KMS-11 (cell line): ENCODE data around the gene SPC24.

Source experiments
- H2AFZ ChIP-seq: fragments of 200-600 bp; sonication (generic); 2 replicates; pipeline ENCODE4 v1.6.1; 2016; ENCODE audit warnings: antibody characterized with exemption, mixed run types, low read depth
- H3K27ac ChIP-seq: fragments of 200-600 bp; sonication (generic); 2 replicates; pipeline ENCODE4 v1.6.1; 2016; ENCODE audit warnings: mild to moderate bottlenecking, mixed run types
- H3K27me3 ChIP-seq: fragments of 200-600 bp; sonication (generic); 2 replicates; pipeline ENCODE4 v1.6.1; 2017; ENCODE audit warnings: mild to moderate bottlenecking, low read depth, mixed run types, moderate library complexity; ENCODE audit not compliant: insufficient read depth
- H3K36me3 ChIP-seq: fragments of 200-600 bp; sonication (generic); 2 replicates; pipeline ENCODE4 v1.6.1; 2017; ENCODE audit warnings: mild to moderate bottlenecking, mixed run types; ENCODE audit not compliant: insufficient read depth
- H3K4me1 ChIP-seq: fragments of 200-600 bp; sonication (generic); 2 replicates; pipeline ENCODE4 v1.6.1; 2016; ENCODE audit warnings: mild to moderate bottlenecking, low read depth, mixed run types; ENCODE audit not compliant: poor library complexity, severe bottlenecking
- H3K4me2 ChIP-seq: fragments of 200-600 bp; sonication (generic); 2 replicates; pipeline ENCODE4 v1.7.0; 2016; ENCODE audit warnings: mild to moderate bottlenecking, mixed run types
- H3K4me3 ChIP-seq: fragments of 200-600 bp; sonication (generic); IDR thresholded peaks from 2 replicates; pipeline ENCODE4 v1.6.1; 2017; ENCODE audit warnings: low read depth, low read length, mixed read lengths; ENCODE audit not compliant: insufficient read depth
- H3K79me2 ChIP-seq: fragments of 200-600 bp; sonication (generic); 2 replicates; pipeline ENCODE4 v1.6.1; 2016; ENCODE audit warnings: low read depth, mixed run types; ENCODE audit not compliant: insufficient read depth
- H3K9ac ChIP-seq: fragments of 200-600 bp; sonication (generic); 2 replicates; pipeline ENCODE4 v1.6.1; 2016; ENCODE audit warnings: mild to moderate bottlenecking, mixed run types
- H4K20me1 ChIP-seq: fragments of 200-600 bp; sonication (generic); 2 replicates; pipeline ENCODE4 v1.6.1; 2016; ENCODE audit warnings: mild to moderate bottlenecking, mixed run types; ENCODE audit not compliant: insufficient read depth
- TF ChIP-seq, protein P1 (sequence below): fragments of 200-600 bp; sonication (generic); conservative IDR thresholded peaks from 2 replicates; pipeline ENCODE4 v1.6.1; 2017; ENCODE audit warnings: low read depth, mild to moderate bottlenecking, antibody characterized with exemption, low read length, moderate library complexity, mixed read lengths

Gene SPC24

DNA sequence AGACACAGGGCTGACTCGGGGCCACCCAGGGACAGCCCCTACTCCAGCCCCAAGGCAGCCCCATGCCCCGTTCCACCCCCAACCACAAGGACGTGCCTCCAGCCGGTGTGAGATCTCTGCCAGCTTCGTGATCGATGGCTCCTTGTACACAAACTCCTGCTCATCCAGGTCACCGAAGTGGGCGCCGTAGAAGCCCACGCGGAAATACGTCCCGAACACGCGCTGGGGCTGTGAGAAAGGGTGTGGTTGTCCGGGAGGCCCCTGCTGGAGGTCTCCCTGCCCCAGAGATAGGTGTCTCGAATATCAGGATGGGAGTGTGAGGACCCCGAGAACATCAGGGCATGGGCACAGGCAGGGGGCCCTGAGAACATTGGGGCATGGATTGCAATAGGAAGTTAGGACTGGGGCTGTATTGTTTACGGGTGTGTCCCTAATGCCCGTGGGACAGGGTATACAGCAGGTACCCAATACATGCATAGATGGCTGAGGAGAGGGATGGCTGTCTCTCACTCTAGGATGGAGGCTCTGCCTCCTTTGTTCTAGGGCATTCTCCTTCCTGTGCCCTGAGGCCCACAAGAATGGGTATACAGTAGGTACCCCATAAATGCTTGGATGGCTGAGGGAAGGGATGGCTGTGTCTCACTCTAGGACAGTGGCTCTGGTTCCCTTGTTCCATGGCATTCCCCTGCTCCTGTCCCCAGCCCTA is 47.1 kb upstream of the SPC24 start:
- H3K4me1 ChIP-seq, result peaks cover 6% of the 10 kb centered on the region
- no peak overlapping the region for H3K4me3 ChIP-seq
- TF ChIP-seq, protein P1, sequence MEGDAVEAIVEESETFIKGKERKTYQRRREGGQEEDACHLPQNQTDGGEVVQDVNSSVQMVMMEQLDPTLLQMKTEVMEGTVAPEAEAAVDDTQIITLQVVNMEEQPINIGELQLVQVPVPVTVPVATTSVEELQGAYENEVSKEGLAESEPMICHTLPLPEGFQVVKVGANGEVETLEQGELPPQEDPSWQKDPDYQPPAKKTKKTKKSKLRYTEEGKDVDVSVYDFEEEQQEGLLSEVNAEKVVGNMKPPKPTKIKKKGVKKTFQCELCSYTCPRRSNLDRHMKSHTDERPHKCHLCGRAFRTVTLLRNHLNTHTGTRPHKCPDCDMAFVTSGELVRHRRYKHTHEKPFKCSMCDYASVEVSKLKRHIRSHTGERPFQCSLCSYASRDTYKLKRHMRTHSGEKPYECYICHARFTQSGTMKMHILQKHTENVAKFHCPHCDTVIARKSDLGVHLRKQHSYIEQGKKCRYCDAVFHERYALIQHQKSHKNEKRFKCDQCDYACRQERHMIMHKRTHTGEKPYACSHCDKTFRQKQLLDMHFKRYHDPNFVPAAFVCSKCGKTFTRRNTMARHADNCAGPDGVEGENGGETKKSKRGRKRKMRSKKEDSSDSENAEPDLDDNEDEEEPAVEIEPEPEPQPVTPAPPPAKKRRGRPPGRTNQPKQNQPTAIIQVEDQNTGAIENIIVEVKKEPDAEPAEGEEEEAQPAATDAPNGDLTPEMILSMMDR, result no peak
- no peaks in the 10 kb centered on the region for H3K36me3 ChIP-seq
- H4K20me1 ChIP-seq, result no peaks in the 10 kb centered on the region
- H2AFZ ChIP-seq, result no peak overlapping the region
- H3K27me3 ChIP-seq, result peaks cover 22% of the 10 kb centered on the region; the same call in 1 of the 2 replicates
- H3K79me2 ChIP-seq, result no peaks in the 10 kb centered on the region
- no peak overlapping the region for H3K27ac ChIP-seq
- H3K9ac ChIP-seq, result no peak overlapping the region
- no peak overlapping the region for H3K4me2 ChIP-seq

DNA sequence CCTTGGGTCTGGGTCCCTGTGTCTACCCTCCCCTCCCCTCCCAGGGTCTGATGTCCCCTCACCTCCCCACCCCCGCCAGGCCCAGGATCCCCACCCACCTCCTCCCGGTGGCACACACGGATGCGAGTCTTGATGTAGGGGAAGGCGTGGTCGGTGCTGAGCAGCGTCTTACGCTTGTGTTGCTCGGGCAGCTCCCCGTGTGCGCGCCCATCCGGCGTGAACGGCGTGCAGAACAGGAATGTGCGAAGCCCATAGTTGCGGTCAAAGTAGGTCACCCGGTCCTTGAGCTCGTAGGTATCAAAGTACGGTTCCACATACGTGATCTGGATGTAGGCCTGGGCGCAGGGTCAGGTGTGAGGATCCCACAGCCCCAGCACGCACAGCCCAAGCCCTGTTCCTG is 46.2 kb upstream of the SPC24 start:
- no peak overlapping the region for H2AFZ ChIP-seq
- H3K79me2 ChIP-seq, result no peaks in the 10 kb centered on the region
- peaks cover 15% of the 10 kb centered on the region; the same call in 1 of the 2 replicates for H3K27me3 ChIP-seq
- H3K4me3 ChIP-seq, result no peak overlapping the region
- no peak overlapping the region for H3K9ac ChIP-seq
- TF ChIP-seq, protein P1, result no peak
- H3K36me3 ChIP-seq, result no peaks in the 10 kb centered on the region
- H3K27ac ChIP-seq, result no peak overlapping the region
- no peak overlapping the region for H3K4me2 ChIP-seq
- no peaks in the 10 kb centered on the region for H4K20me1 ChIP-seq
- peaks cover 6% of the 10 kb centered on the region for H3K4me1 ChIP-seq

DNA sequence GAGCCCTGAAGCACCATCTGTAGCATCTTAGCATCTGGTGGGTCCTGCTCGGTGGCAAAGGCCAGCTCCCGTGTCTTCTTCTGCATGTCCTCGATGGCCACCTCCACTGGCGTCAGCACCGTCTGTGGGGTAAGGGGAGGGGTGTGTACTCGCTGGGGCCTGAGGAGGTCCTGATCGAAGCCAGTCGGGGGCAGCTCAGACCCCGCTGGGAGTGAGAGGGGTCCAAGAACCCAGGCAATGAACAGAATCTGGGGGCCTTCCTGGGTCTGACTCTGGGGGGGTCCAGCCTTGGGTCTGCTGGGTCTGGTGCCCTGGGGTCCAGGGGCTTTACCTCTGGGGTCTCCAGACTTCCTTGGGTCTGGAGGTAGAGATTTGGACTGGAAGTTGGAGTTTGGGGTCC is 45.3 kb upstream of the SPC24 start:
- Histone ChIP-seq H3K27me3 (peaks cover 12% of the 10 kb centered on the region; the same call in 1 of the 2 replicates), H3K4me2 (no peak overlapping the region), H3K4me3 (no peak overlapping the region), H3K79me2 (no peaks in the 10 kb centered on the region), H3K4me1 (peaks cover 6% of the 10 kb centered on the region), H3K27ac (no peak overlapping the region), H4K20me1 (no peaks in the 10 kb centered on the region), H3K9ac (no peak overlapping the region), H3K36me3 (no peaks in the 10 kb centered on the region), H2AFZ (no peak overlapping the region)
- TF ChIP-seq, protein P1, result no peak

DNA sequence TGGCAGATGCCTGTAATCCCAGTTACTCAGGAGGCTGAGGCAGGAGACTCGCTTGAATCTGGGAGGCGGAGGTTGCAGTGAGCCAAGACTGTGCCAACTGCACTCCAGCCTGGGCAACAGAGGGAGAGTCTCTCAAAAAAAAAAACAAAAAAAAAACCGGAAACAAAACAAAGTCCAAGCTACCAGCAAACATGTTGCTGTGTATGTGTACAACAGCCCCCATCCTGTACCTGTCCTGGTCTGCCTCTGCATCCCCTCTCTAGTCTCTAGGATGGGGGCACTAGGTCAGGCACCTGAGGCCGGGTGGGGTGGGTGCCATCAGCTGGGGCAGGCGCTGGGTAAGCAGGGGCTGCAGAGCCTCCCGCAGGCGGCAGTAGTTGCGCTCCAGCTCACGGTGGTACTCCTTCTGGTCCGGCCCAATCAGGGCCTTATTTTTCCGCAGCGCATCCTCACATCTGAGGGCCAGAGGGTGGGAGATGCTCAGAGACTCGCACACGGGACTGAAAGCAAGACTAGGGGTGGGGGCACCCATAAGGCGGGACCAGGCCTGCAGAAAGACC is 44.5 kb upstream of the SPC24 start:
- TF ChIP-seq, protein P1, result no peak
- Histone ChIP-seq H3K4me1 (peaks cover 6% of the 10 kb centered on the region), H3K27ac (no peak overlapping the region), H3K4me2 (no peak overlapping the region), H4K20me1 (no peaks in the 10 kb centered on the region), H3K27me3 (peaks cover 3% of the 10 kb centered on the region; the same call in 1 of the 2 replicates), H2AFZ (no peak overlapping the region), H3K36me3 (no peaks in the 10 kb centered on the region), H3K4me3 (no peak overlapping the region), H3K9ac (no peak overlapping the region), H3K79me2 (no peaks in the 10 kb centered on the region)
